Liver (tissue), 3 donors: Measurements from ENCODE around the gene MICU2.
"Not testable (repeated sequence)": the region's sequence is repeated elsewhere in the genome, so short reads cannot be mapped to it uniquely, and the experiment has no call there.

ENCODE experiments used
- EGR1 ChIP-seq, 2 donors: IDR thresholded peaks; 2 replicates each; pipeline ENCODE4 v1.6.1; 2016 to 2018; ENCODE audit warnings: antibody characterized with exemption in 2 of 2, low read depth in 2 of 2
- RXRA ChIP-seq, 2 donors: IDR thresholded peaks; 2 replicates each; pipeline ENCODE4 v1.6.1; 2017 to 2018; ENCODE audit warnings: antibody characterized with exemption in 2 of 2, mild to moderate bottlenecking in 1 of 2
- SP1 ChIP-seq: IDR thresholded peaks from 2 replicates; pipeline ENCODE4 v1.6.1; 2018; ENCODE audit warnings: antibody characterized with exemption, mild to moderate bottlenecking
- YY1 ChIP-seq: IDR thresholded peaks from 2 replicates; pipeline ENCODE4 v1.6.1; 2016; ENCODE audit warnings: antibody characterized with exemption, mild to moderate bottlenecking
- TF ChIP-seq, protein P1 (sequence below): fragments of 150-350 bp; IDR thresholded peaks from 2 replicates; pipeline ENCODE4 v1.5.1; 2017; ENCODE audit warnings: improper control_type of control experiment, low read depth, low read length; ENCODE audit not compliant: missing input control
- TF ChIP-seq, protein P2 (sequence below): IDR thresholded peaks from 2 replicates; pipeline ENCODE4 v1.6.1; 2016; ENCODE audit warnings: antibody characterized with exemption
- donor health status: healthy.
- donor health status: healthy.

DNA sequence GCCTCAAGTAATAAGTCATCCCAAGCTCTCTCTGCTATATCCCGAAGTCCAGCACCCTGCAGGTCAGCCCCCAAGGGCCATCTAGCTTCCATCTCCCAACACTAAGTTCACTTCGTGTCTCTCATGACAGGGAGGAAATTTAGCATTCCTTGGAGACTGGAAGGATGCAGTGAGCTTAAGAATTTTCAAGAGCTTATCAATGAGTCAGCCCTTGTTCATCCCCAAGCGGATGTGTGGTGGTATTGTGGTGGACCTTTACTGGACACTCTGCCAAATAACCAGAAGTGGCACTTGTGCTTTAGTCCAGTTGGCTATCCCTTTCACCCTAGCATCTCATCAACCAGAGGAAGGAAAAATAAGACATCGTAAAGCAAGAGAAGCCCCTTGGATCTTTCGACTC lies 15.6 kb downstream of the MICU2 start:
- TF ChIP-seq SP1; EGR1 (IDR thresholded peaks at IDR 0.05; ENCODE audit: low read depth in 2 of 2); YY1; RXRA (IDR thresholded peaks at IDR 0.05): not testable (repeated sequence)
- TF ChIP-seq, protein P1, sequence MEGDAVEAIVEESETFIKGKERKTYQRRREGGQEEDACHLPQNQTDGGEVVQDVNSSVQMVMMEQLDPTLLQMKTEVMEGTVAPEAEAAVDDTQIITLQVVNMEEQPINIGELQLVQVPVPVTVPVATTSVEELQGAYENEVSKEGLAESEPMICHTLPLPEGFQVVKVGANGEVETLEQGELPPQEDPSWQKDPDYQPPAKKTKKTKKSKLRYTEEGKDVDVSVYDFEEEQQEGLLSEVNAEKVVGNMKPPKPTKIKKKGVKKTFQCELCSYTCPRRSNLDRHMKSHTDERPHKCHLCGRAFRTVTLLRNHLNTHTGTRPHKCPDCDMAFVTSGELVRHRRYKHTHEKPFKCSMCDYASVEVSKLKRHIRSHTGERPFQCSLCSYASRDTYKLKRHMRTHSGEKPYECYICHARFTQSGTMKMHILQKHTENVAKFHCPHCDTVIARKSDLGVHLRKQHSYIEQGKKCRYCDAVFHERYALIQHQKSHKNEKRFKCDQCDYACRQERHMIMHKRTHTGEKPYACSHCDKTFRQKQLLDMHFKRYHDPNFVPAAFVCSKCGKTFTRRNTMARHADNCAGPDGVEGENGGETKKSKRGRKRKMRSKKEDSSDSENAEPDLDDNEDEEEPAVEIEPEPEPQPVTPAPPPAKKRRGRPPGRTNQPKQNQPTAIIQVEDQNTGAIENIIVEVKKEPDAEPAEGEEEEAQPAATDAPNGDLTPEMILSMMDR = not testable (repeated sequence)
- TF ChIP-seq, protein P2, sequence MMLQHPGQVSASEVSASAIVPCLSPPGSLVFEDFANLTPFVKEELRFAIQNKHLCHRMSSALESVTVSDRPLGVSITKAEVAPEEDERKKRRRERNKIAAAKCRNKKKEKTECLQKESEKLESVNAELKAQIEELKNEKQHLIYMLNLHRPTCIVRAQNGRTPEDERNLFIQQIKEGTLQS = not testable (repeated sequence)
